ENCODE measurements around the gene CA6.

DNA sequence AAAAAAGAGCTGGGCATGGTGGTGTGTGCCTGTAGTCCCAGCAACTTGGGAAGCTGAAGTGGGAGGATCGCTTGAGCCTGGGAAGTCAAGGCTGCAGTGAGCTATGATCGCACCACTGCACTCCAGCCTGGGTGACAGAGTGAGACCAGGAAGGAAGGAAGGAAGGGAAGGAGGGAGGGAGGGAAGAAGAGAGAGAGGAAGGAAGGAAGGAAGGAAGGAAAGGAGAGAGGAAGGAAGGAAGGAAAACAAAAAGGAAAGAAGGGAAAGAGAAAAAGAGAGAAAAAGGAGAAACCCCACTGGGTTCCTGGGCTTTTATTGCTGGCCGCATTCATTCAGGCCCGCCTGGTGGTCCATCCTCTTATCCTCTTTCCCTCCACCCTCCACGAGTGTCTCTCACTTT lies 70.8 kb downstream of the CA6 start:
- TF ChIP-seq, protein P1, sequence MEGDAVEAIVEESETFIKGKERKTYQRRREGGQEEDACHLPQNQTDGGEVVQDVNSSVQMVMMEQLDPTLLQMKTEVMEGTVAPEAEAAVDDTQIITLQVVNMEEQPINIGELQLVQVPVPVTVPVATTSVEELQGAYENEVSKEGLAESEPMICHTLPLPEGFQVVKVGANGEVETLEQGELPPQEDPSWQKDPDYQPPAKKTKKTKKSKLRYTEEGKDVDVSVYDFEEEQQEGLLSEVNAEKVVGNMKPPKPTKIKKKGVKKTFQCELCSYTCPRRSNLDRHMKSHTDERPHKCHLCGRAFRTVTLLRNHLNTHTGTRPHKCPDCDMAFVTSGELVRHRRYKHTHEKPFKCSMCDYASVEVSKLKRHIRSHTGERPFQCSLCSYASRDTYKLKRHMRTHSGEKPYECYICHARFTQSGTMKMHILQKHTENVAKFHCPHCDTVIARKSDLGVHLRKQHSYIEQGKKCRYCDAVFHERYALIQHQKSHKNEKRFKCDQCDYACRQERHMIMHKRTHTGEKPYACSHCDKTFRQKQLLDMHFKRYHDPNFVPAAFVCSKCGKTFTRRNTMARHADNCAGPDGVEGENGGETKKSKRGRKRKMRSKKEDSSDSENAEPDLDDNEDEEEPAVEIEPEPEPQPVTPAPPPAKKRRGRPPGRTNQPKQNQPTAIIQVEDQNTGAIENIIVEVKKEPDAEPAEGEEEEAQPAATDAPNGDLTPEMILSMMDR (IDR thresholded peaks at IDR 0.05), result no peak
- no peak for TF ChIP-seq POLR2A (IDR thresholded peaks at IDR 0.05)
